A549 (cell line): ENCODE measurements around the gene GALNT14. TPM values are rescaled to one million over a fixed set of nuclear protein-coding genes. Genes with fewer than 3 reads are reported as not detected.

ENCODE experiments used
- ATAC-seq, 2 experiments: fragments of 200-7000 bp in 1 of 2; fragments of >200 bp in 1 of 2; cut with Nextera tagmentation in 1 of 2; cut with Tn5 transposase in 1 of 2; 3 replicates each; pipeline versions ENCODE4 v1.8.0 to v1.9.1; 2018 to 2020; ENCODE audit warnings: mild to moderate bottlenecking in 1 of 2, moderate library complexity in 1 of 2
- CTCF ChIA-PET: fragments of 300-600 bp; sonication (Branson Sonifier 250); formaldehyde crosslinking; extraction: SDS; loops from one replicate; lab custom pipeline; 2021; ENCODE audit warnings: antibody characterized with exemption, inconsistent platforms; lab: Yijun Ruan, JAX
- POLR2A ChIA-PET: fragments of 350-600 bp; formaldehyde crosslinking; extraction: SDS; loops from one replicate; lab custom pipeline; 2021; ENCODE audit warnings: antibody characterized with exemption, inconsistent platforms; lab: Yijun Ruan, JAX
- DNase-seq, 2 experiments: peaks; one replicate each; pipeline versions ENCODE4 v3.0.0 to v3.0.0-alpha.2; 2011 to 2016; ENCODE audit warnings: low read depth in 1 of 2, low spot score in 1 of 2
- FAIRE-seq: peaks from 2 replicates; lab custom pipeline; 2011; peaks lifted over from hg19 to GRCh38; lab: Jason Lieb, UNC
- H3K27ac ChIP-seq, 2 experiments: fragments of >200 bp; sonication (Bioruptor Twin); formaldehyde crosslinking; 3 replicates each; pipeline ENCODE4 v1.5.1; 2016 to 2017
- H3K4me1 ChIP-seq: fragments of >200 bp; sonication (Bioruptor Twin); formaldehyde crosslinking; 3 replicates; pipeline ENCODE4 v1.6.1; 2016
- H3K4me2 ChIP-seq: fragments of >200 bp; sonication (Bioruptor Twin); formaldehyde crosslinking; 3 replicates; pipeline ENCODE4 v1.6.1; 2016
- H3K4me3 ChIP-seq: fragments of >200 bp; sonication (Bioruptor Twin); formaldehyde crosslinking; 3 replicates; pipeline ENCODE4 v1.5.1; 2016
- H3K9me3 ChIP-seq: fragments of >200 bp; sonication (Bioruptor Twin); formaldehyde crosslinking; 3 replicates; pipeline ENCODE4 v1.6.1; 2016
- CBX2 ChIP-seq: fragments of 200-600 bp; sonication (generic); IDR thresholded peaks from 2 replicates; pipeline ENCODE4 v1.6.1; 2016; ENCODE audit warnings: low read depth, mild to moderate bottlenecking, borderline replicate concordance
- CEBPB ChIP-seq, 2 experiments: fragments of >200 bp in 1 of 2; sonication (Bioruptor Twin) in 1 of 2; formaldehyde crosslinking in 1 of 2; IDR thresholded peaks; 2 replicates each; pipeline ENCODE4 v1.6.1; 2012 to 2016
- CHD4 ChIP-seq: fragments of 200-600 bp; sonication (generic); IDR thresholded peaks from 2 replicates; pipeline ENCODE4 v1.6.1; 2016; ENCODE audit warnings: antibody characterized with exemption, mild to moderate bottlenecking, borderline replicate concordance
- CTCF ChIP-seq: fragments of >200 bp; sonication (Bioruptor Twin); formaldehyde crosslinking; IDR thresholded peaks from 3 replicates; pipeline ENCODE4 v1.5.1; 2016
- E2F6 ChIP-seq: IDR thresholded peaks from 2 replicates; pipeline ENCODE4 v1.6.1; 2012; ENCODE audit warnings: low read depth, borderline replicate concordance
- EHF ChIP-seq: fragments of 250-450 bp; sonication (Bioruptor Pico); IDR thresholded peaks from 2 replicates; pipeline ENCODE4 v1.5.0; 2020; ENCODE audit warnings: mild to moderate bottlenecking
- EHMT2 ChIP-seq: fragments of 200-600 bp; sonication (generic); IDR thresholded peaks from 2 replicates; pipeline ENCODE4 v1.6.1; 2016; ENCODE audit warnings: antibody characterized with exemption, low read depth, mild to moderate bottlenecking, moderate library complexity
- ESRRA ChIP-seq: fragments of 150-350 bp; IDR thresholded peaks from 2 replicates; pipeline ENCODE4 v1.6.1; 2014; ENCODE audit warnings: mild to moderate bottlenecking, low read length, borderline replicate concordance
- FOXS1 ChIP-seq: fragments of 250-450 bp; sonication (Bioruptor Pico); IDR thresholded peaks from 2 replicates; pipeline ENCODE4 v1.5.0; 2020; ENCODE audit warnings: mild to moderate bottlenecking, moderate library complexity
- MAFK ChIP-seq: fragments of 450-650 bp; IDR thresholded peaks from 2 replicates; pipeline ENCODE4 v1.6.1; 2014; ENCODE audit not compliant: partially characterized antibody
- MAX ChIP-seq: IDR thresholded peaks from 2 replicates; pipeline ENCODE4 v1.6.1; 2012
- MAZ ChIP-seq: fragments of 150-350 bp; IDR thresholded peaks from 2 replicates; pipeline ENCODE4 v1.6.1; 2014; ENCODE audit warnings: antibody characterized with exemption, low read depth, low read length, borderline replicate concordance
- MYC ChIP-seq: IDR thresholded peaks from 2 replicates; pipeline ENCODE4 v1.6.1; 2012; ENCODE audit warnings: mild to moderate bottlenecking, inconsistent platforms, low read length, improper control_type of control experiment, borderline replicate concordance
- NFE2L2 ChIP-seq: fragments of 150-350 bp; conservative IDR thresholded peaks from 2 replicates; pipeline ENCODE4 v1.6.1; 2014; ENCODE audit warnings: low read length
- POLR2A ChIP-seq: IDR thresholded peaks from 2 replicates; pipeline ENCODE4 v1.6.1; 2012; ENCODE audit warnings: mild to moderate bottlenecking, low read length
- POLR2AphosphoS2 ChIP-seq: conservative IDR thresholded peaks from 2 replicates; pipeline ENCODE4 v1.6.1; 2012; ENCODE audit warnings: low read length, improper control_type of control experiment, inconsistent platforms
- RAD21 ChIP-seq, 2 experiments: fragments of >200 bp in 1 of 2; sonication (Bioruptor Twin) in 1 of 2; formaldehyde crosslinking in 1 of 2; IDR thresholded peaks in 1 of 2; conservative IDR thresholded peaks in 1 of 2; 2 replicates in 1 of 2; 3 replicates in 1 of 2; pipeline ENCODE4 v1.6.1; 2012 to 2018; ENCODE audit warnings: inconsistent platforms in 1 of 2
- REST ChIP-seq: fragments of 200-600 bp; sonication (generic); IDR thresholded peaks from 2 replicates; pipeline ENCODE4 v1.6.1; 2016; ENCODE audit warnings: antibody characterized with exemption, mild to moderate bottlenecking, moderate library complexity
- RNF2 ChIP-seq: fragments of 200-600 bp; sonication (generic); IDR thresholded peaks from 2 replicates; pipeline ENCODE4 v1.6.1; 2016; ENCODE audit warnings: low read depth, mild to moderate bottlenecking, antibody characterized with exemption, moderate library complexity, borderline replicate concordance
- SMC3 ChIP-seq: fragments of >200 bp; sonication (Bioruptor Twin); formaldehyde crosslinking; IDR thresholded peaks from 3 replicates; pipeline ENCODE4 v1.6.1; 2018; ENCODE audit warnings: inconsistent platforms
- TFCP2L1 ChIP-seq: fragments of 250-450 bp; sonication (Bioruptor Pico); IDR thresholded peaks from 2 replicates; pipeline ENCODE4 v1.5.0; 2021; ENCODE audit warnings: mild to moderate bottlenecking
- WGBS: methylation state at CpG from one replicate; pipeline ENCODE4 v1.1.6; 2017; ENCODE audit errors: missing lambda C conversion rate; 5-methylcytosine and 5-hydroxymethylcytosine counted together
- polyA plus RNA-seq, 4 experiments: library from polyadenylated mRNA; depleted of rRNA in 3 of 4; stranded (reverse); fragments of >200 nt; fragmentation: RNase III in 1 of 4; extraction: RNeasy Plus Mini Kit Qiagen cat#74134 plus additional on column Dnase treatment in 1 of 4; gene quantifications; 2 replicates in 3 of 4; 3 replicates in 1 of 4; pipeline ENCODE4 v1.2.3, GENCODE V29; 2011 to 2017

GALNT14 gene
- polyA plus RNA-seq, 2 of the 4 experiments (the other 2 are of a cell fraction) = 34.4 to 38.3 TPM

- TF ChIP-seq MAX = no peak
- no peak for TF ChIP-seq MAZ
- no peak for TF ChIP-seq POLR2A
- Histone ChIP-seq H3K4me3 (no peak overlapping the region), H3K27ac (no peak overlapping the region), H3K9me3 (no peaks in the 10 kb centered on the region), H3K4me2 (no peak overlapping the region), H3K4me1 (no peaks in the 10 kb centered on the region)
- 82% methylated on average over 8 of the region's 8 CpGs for WGBS
- CTCF ChIA-PET = interaction anchor here (0.6 kb wide), 1 partner anchor 164 kb away, joined by 3 read pairs; no protein-coding TSS in a partner anchor
- DNase-seq (no peak), FAIRE-seq (no peak), ATAC-seq (no peak)
- POLR2A ChIA-PET = no interaction called here
Observed at GRCh38 chr2:31003749-31004148, 134.5 kb downstream of the GALNT14 start.

GRCh38 chr2:31002537-31003150 is 135.6 kb downstream of the GALNT14 start:
- no peaks in the 10 kb centered on the region for H3K9me3 ChIP-seq
- H3K4me2 ChIP-seq = no peak overlapping the region
- H3K4me1 ChIP-seq = no peaks in the 10 kb centered on the region
- FAIRE-seq = no peak
- ChIA-PET CTCF (interaction anchor here (0.7 kb wide), 1 partner anchor 255 kb away, joined by 3 read pairs; no protein-coding TSS in a partner anchor), POLR2A (no interaction called here)
- peak in 1 of 2 experiments; percentile 30; a peak in 1 of 6 replicates for ATAC-seq
- no peak for TF ChIP-seq RAD21 (conservative IDR thresholded peaks at IDR 0.05 in 1 of 2, IDR thresholded peaks at IDR 0.05 in 1 of 2)
- no peak for TF ChIP-seq NFE2L2
- no peak for TF ChIP-seq MAFK
- no peak for TF ChIP-seq E2F6
- no peak for TF ChIP-seq CTCF
- no peak for TF ChIP-seq EHF (CRISPR knock-in tag)
- no peak for TF ChIP-seq CHD4
- no peak for TF ChIP-seq EHMT2
- no peak for TF ChIP-seq CBX2
- no peak for TF ChIP-seq MYC
- TF ChIP-seq REST = no peak
- TF ChIP-seq ESRRA = no peak
- TF ChIP-seq SMC3 = no peak
- no peak for TF ChIP-seq FOXS1 (CRISPR knock-in tag)
- TF ChIP-seq RNF2 = no peak
- TF ChIP-seq POLR2AphosphoS2 = no peak
- no peak for TF ChIP-seq TFCP2L1 (CRISPR knock-in tag)
- TF ChIP-seq CEBPB (IDR thresholded peaks at IDR 0.05) = no peak
- H3K27ac ChIP-seq = no peak overlapping the region
- H3K4me3 ChIP-seq = no peak overlapping the region
- 86% methylated on average over 4 of the region's 4 CpGs for WGBS
- no peak for DNase-seq
